Measurements from ENCODE around the gene SVIL. TPM values are rescaled to one million over a fixed set of nuclear protein-coding genes. Genes with fewer than 3 reads are reported as not detected.

SVIL gene
- polyA plus RNA-seq, 1 donor from 2014 or later, result 7.3 TPM

DNA sequence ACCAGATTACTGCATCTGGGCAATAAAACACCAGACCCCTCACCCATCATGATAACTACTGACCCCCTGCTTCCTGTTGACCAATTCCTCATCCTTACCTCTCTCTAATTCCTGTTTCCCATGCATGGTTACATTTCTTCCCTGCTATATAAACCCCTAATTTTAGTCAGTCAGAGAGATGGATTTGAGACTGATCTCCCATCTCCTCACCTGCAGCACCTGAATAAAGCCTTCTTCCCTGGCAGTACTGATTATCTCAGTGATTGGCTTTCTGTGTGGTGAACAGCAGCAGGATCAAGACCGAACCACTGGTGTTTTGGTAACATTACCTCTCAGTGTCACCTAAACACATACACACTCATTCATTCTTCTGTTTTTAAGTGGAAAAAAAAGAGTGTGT lies 41.2 kb upstream of the SVIL start:
- no peak for TF ChIP-seq EP300 (conservative IDR thresholded peaks at IDR 0.05; ENCODE audit: poor library complexity, severe bottlenecking)
- no peak for TF ChIP-seq EZH2 (IDR thresholded peaks at IDR 0.05; ENCODE audit: borderline replicate concordance, insufficient read depth, low read length, poor library complexity, severe bottlenecking)
- TF ChIP-seq TAF1 (IDR thresholded peaks at IDR 0.05; ENCODE audit: low read depth), result no peak
- no peak for TF ChIP-seq SMC3 (conservative IDR thresholded peaks at IDR 0.05; ENCODE audit: poor library complexity)
- no peak for TF ChIP-seq RAD21 (conservative IDR thresholded peaks at IDR 0.05)
- TF ChIP-seq, protein P1, sequence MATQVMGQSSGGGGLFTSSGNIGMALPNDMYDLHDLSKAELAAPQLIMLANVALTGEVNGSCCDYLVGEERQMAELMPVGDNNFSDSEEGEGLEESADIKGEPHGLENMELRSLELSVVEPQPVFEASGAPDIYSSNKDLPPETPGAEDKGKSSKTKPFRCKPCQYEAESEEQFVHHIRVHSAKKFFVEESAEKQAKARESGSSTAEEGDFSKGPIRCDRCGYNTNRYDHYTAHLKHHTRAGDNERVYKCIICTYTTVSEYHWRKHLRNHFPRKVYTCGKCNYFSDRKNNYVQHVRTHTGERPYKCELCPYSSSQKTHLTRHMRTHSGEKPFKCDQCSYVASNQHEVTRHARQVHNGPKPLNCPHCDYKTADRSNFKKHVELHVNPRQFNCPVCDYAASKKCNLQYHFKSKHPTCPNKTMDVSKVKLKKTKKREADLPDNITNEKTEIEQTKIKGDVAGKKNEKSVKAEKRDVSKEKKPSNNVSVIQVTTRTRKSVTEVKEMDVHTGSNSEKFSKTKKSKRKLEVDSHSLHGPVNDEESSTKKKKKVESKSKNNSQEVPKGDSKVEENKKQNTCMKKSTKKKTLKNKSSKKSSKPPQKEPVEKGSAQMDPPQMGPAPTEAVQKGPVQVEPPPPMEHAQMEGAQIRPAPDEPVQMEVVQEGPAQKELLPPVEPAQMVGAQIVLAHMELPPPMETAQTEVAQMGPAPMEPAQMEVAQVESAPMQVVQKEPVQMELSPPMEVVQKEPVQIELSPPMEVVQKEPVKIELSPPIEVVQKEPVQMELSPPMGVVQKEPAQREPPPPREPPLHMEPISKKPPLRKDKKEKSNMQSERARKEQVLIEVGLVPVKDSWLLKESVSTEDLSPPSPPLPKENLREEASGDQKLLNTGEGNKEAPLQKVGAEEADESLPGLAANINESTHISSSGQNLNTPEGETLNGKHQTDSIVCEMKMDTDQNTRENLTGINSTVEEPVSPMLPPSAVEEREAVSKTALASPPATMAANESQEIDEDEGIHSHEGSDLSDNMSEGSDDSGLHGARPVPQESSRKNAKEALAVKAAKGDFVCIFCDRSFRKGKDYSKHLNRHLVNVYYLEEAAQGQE (IDR thresholded peaks at IDR 0.05; ENCODE audit: borderline replicate concordance), result no peak
- TF ChIP-seq POLR2AphosphoS5 (IDR thresholded peaks at IDR 0.05), result no peak
- TF ChIP-seq, protein P2, sequence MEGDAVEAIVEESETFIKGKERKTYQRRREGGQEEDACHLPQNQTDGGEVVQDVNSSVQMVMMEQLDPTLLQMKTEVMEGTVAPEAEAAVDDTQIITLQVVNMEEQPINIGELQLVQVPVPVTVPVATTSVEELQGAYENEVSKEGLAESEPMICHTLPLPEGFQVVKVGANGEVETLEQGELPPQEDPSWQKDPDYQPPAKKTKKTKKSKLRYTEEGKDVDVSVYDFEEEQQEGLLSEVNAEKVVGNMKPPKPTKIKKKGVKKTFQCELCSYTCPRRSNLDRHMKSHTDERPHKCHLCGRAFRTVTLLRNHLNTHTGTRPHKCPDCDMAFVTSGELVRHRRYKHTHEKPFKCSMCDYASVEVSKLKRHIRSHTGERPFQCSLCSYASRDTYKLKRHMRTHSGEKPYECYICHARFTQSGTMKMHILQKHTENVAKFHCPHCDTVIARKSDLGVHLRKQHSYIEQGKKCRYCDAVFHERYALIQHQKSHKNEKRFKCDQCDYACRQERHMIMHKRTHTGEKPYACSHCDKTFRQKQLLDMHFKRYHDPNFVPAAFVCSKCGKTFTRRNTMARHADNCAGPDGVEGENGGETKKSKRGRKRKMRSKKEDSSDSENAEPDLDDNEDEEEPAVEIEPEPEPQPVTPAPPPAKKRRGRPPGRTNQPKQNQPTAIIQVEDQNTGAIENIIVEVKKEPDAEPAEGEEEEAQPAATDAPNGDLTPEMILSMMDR (IDR thresholded peaks at IDR 0.05; ENCODE audit: poor library complexity, severe bottlenecking), result no peak
- no peak for TF ChIP-seq MXI1 (conservative IDR thresholded peaks at IDR 0.05; ENCODE audit: poor library complexity, severe bottlenecking)
- no peak overlapping the region for H3K9ac ChIP-seq (ENCODE audit: low read length)
- H3K79me2 ChIP-seq (replicated peaks; ENCODE audit: insufficient read depth, low read length), result no peaks in the 10 kb centered on the region

DNA sequence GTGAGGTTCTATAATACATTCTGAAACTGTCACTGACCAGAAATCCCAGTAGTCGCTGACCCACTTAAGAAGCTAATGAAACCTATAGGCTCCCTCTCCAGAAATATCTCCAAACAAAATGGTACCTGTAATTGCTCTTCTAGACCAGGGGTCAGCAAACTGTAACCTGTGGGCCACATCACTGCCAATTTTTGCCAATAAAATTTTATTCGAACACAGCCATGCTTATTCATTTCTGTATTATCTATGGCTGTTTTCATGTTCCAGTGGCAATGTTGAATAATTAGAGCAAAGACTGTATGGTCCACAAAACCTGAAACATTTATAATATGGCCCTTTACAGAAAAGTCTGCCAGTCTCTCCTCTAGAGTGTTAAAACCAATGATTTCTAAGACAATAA lies 37.2 kb upstream of the SVIL start:
- no peak overlapping the region for H2AFZ ChIP-seq (ENCODE audit: low read depth, low read length)
- no peaks in the 10 kb centered on the region for H3F3A ChIP-seq (ENCODE audit: insufficient read depth, low read length, poor library complexity, severe bottlenecking)
- TF ChIP-seq SMC3 (conservative IDR thresholded peaks at IDR 0.05; ENCODE audit: poor library complexity) (no peak), RAD21 (conservative IDR thresholded peaks at IDR 0.05) (no peak), POLR2AphosphoS5 (IDR thresholded peaks at IDR 0.05) (no peak), EP300 (conservative IDR thresholded peaks at IDR 0.05; ENCODE audit: poor library complexity, severe bottlenecking) (no peak), TAF1 (IDR thresholded peaks at IDR 0.05; ENCODE audit: low read depth) (no peak), EZH2 (IDR thresholded peaks at IDR 0.05; ENCODE audit: borderline replicate concordance, insufficient read depth, low read length, poor library complexity, severe bottlenecking) (no peak), MXI1 (conservative IDR thresholded peaks at IDR 0.05; ENCODE audit: poor library complexity, severe bottlenecking) (no peak)
- TF ChIP-seq, protein P1 (IDR thresholded peaks at IDR 0.05; ENCODE audit: borderline replicate concordance), result no peak
- TF ChIP-seq, protein P2 (IDR thresholded peaks at IDR 0.05; ENCODE audit: poor library complexity, severe bottlenecking), result no peak
- H3K79me2 ChIP-seq (replicated peaks; ENCODE audit: insufficient read depth, low read length), result no peaks in the 10 kb centered on the region
- H4K20me1 ChIP-seq (ENCODE audit: insufficient read depth), result no peaks in the 10 kb centered on the region
- no peak overlapping the region for H3K4me3 ChIP-seq (ENCODE audit: low read length)
- H3K36me3 ChIP-seq (ENCODE audit: insufficient read depth, low read length), result no peaks in the 10 kb centered on the region
- no peaks in the 10 kb centered on the region for H3K9me2 ChIP-seq (ENCODE audit: insufficient read depth, low read length)
- peaks cover 18% of the 10 kb centered on the region for H3K9me3 ChIP-seq (ENCODE audit: low read length)
- no peak overlapping the region for H3K9ac ChIP-seq (ENCODE audit: low read length)
- no peaks in the 10 kb centered on the region for H3K27me3 ChIP-seq (ENCODE audit: insufficient read depth, low read depth, low read length)
- no peak overlapping the region for H3K27ac ChIP-seq (ENCODE audit: low read length)
- H3K4me2 ChIP-seq (ENCODE audit: low read length), result no peak overlapping the region

More for the DNA sequence above, 41.2 kb upstream of the SVIL start:
- no peaks in the 10 kb centered on the region for H3K27me3 ChIP-seq (ENCODE audit: insufficient read depth, low read depth, low read length)
- H3K9me2 ChIP-seq (ENCODE audit: insufficient read depth, low read length), result no peaks in the 10 kb centered on the region
- no peak overlapping the region for H3K4me2 ChIP-seq (ENCODE audit: low read length)
- no peaks in the 10 kb centered on the region for H4K20me1 ChIP-seq (ENCODE audit: insufficient read depth)
- peaks cover 18% of the 10 kb centered on the region for H3K9me3 ChIP-seq (ENCODE audit: low read length)
- H2AFZ ChIP-seq (ENCODE audit: low read depth, low read length), result no peak overlapping the region
- H3F3A ChIP-seq (ENCODE audit: insufficient read depth, low read length, poor library complexity, severe bottlenecking), result no peaks in the 10 kb centered on the region
- H3K36me3 ChIP-seq (ENCODE audit: insufficient read depth, low read length), result no peaks in the 10 kb centered on the region
- no peak overlapping the region for H3K4me3 ChIP-seq (ENCODE audit: low read length)
- no peak overlapping the region for H3K27ac ChIP-seq (ENCODE audit: low read length)
